ENCODE data around the gene NUDT1.

The NUDT1 gene

DNA sequence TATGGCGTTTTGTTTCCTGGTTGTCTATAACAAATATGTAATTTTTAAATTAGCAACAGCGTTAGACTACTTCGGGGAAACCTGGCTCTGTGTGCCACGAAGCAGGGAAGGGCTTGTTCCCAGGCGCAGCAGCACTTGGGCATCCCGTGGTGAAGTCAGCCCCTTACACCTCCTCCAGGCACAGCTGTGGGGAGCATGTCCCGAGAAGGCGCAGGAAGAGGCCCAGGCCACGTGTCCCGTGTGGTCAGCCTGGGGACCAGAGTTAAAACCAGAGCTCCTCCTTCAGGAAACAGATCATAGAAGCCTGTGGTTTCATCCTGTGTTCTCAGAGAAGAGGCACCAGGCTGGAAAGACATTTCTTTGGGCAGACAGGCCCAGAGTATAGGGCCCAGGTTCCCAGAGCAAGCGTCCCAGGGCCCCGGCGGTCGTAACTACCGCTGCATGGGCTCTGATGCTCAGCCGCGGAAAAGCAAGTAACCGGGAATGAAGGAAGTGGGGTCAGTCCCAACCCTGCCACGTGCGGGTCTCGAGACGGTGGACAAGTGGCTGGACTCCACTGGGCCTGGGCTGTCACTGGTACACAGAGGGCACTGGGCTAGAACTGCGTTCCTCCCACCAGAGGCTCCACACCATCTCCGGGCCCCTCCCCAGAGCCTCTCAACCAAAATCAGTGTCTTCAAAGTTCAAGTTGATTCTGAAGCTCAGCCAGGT lies 7.1 kb downstream of the NUDT1 start:
- peak; percentile 97 for DNase-seq (ENCODE audit: low read depth, low spot score)

DNA sequence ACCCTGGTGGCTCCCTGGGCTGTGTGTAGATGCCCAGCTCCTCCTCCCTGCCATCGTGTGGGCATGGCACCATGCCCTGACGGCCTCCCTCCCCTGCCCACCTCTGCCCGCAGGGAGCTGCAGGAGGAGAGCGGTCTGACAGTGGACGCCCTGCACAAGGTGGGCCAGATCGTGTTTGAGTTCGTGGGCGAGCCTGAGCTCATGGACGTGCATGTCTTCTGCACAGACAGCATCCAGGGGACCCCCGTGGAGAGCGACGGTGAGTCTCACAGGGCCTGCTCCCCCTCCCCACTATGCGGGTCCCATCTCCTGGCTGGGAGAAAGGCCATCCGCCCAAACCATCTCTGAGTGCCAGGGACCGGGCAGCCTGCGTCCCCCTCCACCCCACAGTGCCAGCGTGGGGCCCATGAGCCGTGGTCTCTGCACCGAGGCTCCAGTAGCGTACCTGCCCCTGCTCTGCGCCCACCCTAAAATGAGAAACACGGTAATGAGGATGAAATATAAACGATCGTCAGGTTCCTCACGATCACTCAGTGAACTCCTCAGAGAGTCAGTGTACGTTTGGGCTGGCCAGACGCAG lies 7.8 kb downstream of the NUDT1 start:
- no peak for DNase-seq (ENCODE audit: low read depth, low spot score)

DNA sequence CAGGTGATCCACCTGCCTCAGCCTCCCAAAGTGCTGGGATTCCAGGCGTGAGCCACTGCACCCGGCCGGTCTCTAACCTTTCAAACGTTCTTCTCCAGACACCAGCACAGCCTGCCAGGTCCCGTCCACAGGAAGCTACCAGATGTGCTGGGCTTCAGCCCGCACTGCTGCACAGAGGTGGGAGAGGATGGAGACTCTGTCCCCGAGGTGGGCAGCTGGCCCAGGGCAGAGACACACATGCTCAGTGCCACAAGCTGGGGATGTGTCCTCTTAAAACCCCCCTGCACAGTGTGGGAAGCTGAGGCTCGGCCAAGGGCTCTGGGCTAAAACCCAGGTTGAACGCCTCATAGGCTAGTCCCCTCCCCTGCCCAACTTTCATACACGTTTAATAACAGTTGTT lies 9.4 kb downstream of the NUDT1 start:
- DNase-seq (ENCODE audit: low read depth, low spot score) = no peak

DNA sequence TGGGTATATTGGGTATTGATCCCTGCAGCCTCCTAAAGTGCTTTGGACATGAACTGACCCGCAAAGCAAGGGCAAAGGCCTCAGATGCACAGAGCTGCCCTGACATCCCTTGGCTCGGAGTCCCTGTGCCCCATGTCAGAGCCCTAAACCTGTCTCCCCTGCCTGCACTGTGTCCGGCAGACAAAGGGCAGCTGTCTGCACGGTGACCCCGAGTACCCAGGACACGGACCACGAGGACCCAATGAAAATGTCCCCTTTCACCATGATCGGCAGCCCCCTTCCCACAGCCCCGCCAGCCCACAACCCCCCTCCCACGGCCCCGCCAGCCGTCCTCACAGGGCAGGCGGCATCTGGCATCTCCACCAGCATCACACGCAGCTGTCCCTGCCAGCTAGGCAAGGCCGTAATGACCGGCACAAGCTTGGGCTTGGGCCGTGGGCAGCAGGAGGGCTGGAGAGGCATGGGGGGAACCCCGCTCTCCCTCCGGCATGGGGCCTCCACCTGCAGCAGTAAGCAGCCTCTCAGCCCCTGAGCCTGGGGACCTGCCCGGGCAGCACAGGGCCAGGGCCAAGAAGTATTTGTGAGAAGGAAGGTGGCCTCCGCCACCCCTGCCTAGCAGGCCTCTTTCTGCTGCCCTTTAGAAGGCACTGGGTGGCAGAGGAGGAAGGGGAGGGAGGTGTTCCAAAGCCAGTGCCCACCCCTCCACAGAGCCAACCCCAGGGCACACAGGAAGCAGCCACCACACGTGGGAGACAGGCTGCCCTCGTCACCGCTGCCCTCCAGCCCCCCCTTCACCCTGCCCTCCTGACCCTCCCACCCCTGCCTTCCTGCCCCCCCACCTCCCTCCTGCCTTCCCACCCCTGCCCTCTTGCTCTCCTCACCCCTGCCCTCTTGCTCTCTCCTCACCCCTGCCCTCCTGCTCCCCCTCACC lies 10.1 kb downstream of the NUDT1 start:
- DNase-seq (ENCODE audit: low read depth, low spot score) = no peak

DNA sequence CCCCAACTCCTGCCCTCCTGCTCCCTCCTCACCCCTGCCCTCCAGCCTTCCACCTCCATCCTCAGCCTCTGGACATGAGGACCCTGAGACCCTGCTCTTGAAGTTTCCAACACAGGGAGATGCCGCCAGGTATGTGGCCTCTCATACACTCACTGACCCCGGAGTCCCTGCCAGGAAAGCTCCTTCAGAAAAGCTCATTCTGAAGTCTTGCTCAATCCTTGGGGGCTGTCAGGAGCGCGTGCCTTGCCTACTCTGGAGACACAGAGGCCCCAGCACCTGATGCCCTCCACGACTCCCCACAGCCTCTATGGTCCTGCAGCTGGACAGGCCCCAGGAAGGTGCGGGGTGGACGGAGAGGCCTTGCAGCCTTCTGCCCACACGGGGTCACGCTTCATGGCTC lies 11.0 kb downstream of the NUDT1 start:
- DNase-seq (ENCODE audit: low read depth, low spot score) = no peak

DNA sequence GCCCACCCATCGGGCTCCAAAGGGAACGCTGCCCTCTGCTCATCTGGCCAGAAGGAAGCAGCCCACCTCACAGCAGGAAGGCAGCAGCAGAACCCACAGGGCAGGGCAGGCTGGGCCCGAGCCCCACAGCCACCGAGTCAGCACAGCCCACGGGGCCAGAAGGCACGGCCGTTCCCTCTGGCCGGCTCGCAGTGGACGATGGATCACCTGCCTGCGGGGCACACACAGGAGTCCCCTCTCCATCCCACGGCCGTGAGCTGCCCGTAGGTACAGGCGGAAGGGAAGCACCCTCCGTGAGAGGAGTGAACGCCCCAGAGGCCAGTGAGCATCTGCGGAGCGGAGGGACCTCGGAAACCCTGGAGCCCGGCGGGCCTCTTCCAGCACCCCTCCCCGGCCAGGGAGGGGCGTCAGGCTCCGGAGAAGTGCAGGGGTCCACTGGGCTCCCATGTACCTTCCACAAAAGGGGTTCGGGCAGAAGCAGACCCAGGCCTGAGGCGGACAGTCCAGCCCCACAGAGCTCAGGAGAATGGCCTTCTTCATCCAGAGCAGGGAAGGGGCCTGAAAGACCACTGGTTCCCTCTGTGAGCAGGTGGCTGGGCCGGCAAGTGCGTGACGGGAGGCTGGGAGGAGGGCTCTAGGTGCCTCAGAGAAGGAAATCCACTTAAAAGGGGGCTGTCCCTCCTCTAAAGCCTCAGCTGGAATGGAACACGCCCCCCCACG lies 11.7 kb downstream of the NUDT1 start:
- no peak for DNase-seq (ENCODE audit: low read depth, low spot score)

DNA sequence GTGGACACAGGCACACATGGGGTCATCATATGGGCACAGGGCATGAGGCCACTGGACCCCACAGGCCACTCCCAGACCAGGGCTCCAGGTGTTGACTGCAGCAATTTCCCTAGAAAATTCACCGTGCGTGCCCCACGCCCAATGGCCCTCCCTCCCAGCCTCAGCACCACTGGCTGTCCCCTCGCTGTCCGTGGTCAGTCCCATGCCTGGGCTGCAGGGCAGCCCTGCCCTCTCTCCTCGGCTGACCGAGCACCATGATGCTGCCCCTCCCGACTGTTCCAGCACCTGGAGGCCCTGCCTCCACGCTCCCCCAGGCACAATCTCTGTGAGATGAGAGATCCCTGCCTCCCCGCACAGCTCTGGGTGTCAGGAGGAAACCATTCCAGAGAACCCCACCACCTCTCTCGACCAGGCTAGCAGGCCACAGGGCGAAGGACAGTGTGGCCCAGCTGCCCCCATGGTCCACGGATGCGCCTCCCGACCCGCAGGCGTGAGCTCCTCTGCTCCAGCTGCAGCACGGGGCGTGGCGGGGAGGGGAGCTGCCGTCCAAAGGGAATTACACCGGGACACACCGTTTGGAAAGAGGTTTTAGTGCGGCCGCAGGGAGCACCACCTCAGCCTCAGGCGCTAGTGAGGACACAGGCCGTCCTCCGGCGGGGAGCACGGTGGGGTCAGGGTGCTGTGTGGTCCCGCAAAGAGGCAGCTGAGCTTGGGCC lies 12.6 kb downstream of the NUDT1 start:
- no peak for DNase-seq (ENCODE audit: low read depth, low spot score)

DNA sequence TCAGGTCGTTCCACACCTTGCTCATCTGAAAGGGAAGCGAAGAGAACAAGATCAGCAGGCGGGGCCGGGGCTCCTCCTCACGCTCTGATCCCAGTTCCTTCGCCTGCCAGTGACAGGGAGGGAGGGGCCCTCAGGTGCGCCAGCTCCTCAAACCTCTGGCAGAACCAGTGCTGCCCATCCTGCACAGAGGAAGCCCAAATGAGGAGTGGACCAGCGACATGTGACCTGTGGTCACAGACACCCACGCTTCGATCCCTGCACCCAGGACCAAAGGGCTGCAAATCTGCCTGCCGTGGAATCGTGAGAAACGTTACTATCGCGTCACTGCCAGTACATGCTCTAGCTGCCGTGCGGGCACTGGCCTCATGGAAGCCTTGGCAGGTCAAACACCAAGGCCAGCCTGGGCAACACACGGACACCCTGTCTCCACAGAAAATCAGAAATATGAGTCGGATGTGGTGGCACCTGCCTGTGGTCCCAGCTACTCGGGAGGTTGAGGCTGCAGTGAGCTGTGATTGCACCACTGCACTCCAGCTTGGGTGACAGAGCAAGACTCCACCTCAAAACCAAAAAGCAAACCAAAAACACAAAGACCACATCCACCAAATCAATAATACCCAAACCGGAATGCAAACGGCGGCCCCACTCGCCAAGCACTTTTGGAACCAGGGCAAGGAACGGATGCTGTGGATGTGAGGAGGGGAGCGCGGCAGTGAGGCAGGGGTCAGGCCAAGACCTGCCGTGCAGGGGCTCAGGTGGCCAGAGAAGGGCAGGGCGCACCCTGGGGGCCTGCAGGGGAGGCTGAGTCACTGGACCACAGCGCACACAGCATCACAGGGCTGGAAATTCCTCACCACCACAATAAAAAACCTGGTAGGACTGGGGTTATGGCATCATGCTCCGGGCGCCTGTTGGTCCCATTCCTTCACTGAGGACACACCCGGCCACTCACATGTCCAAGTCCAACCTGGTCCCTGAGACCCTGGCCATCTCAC lies 13.4 kb downstream of the NUDT1 start:
- no peak for DNase-seq (ENCODE audit: low read depth, low spot score)

DNA sequence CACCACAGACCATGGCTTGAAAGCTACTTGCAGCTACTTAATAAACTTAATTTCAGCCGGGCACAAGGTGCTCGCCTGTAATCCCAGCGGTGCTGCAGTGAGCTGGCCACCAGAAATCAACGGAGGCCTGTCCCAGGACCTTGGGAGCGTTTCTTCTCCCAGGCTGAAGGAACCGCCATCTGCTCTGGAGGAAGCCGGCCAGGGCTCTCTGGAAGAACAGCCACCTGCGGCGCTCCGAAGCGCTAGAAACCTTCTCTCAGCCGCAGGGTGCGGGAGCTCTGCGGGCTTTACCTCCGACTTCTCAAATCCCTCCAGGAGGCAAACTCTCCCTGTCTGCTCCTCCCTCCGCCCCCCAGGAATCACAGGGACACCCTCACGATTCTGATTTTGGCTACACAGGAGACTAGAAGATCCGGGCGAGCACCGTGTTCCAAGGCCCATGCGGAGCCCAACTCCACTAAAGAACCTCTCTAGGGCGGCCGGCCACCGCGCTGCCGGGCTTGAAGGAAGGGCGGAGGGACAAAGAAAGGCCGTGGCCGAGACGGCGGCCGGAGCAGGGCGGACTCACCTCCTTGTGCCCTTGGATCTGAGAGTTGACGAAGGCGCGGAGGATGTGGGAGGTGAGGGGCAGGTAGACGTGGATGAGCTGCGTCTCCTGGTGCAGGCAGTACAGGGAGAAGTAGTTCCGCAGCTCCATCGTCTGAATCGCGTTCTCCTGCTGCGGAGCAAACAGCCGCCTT lies 14.4 kb downstream of the NUDT1 start:
- DNase-seq (ENCODE audit: low read depth, low spot score) = no peak

DNA sequence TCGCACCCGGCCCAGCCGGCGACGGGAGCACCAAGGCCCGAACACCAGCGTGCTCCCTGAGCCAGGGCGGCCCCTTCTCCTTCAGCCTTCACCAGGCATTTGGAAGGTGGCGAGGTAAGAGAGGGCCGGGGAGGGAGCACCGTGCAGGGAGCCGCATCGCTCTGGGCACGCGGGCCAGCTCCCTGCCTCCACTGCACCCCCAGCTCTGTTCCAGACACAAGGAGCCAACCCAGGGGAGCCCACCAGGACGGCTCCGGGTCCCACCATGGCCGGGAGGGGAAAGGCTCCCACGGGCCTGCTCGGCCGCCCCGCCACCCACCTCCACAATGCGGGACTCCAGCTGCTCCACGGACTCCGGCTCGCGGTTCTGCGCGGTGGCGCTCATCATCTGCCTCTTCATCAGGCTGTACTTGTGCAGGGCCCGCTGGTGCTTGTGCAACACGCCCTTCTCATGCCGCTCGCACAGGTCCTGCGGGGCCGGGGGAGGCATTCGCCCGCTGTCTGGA lies 15.1 kb downstream of the NUDT1 start:
- no peak for DNase-seq (ENCODE audit: low read depth, low spot score)

DNA sequence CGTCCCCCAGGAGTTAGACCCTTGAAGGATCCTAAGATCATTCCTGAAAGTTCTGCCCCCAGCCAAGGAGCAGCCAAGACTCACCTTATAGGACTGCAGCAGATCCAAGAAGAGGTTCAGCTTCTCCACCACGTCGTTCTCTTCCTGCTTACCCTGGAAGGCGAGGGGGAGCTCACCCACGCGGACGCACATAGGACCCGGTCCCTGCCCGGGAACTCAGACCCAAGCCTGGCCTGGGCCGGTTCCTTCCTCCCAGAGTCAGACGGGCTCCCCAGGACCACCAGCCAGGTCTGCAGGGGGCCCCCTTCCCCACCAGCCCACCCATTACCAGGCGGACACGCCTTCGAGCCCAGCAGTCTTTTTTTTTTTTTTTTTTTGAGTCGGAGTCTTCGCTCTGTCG lies 15.6 kb downstream of the NUDT1 start:
- DNase-seq (ENCODE audit: low read depth, low spot score) = no peak

DNA sequence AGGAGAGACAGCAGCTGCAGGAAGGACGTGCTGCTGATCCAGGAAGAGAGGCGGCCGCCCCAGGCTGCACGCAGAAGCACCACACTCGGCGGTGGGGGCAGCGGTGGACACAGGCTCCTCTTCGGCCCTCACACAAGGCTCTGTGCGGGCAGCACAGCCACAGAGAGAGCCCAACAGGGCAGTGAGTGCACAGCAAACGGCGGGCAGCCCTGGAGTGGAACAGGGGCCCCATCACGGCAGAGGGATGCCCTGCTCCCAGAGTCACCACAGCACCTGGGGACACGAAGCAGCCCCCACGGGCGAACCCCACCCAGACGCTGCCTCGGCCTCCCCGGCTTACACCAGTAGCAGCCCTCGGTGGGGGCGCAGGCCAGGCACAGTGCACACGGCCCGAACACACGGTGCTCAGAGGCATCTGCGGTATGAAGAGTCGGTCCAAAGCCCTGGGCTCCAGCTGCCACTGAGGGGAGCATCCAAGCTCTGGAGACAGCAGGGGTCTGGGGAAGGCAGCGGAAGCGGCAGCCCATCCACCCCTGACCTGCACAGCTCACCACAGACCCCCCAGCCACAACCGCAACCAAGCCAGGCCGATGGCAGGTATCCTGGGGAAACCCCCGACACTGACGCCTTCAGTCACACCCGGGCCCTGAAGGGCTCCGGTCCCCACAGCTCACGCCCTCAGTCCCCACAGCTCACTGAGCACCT lies 16.8 kb downstream of the NUDT1 start:
- no peak for DNase-seq (ENCODE audit: low read depth, low spot score)

DNA sequence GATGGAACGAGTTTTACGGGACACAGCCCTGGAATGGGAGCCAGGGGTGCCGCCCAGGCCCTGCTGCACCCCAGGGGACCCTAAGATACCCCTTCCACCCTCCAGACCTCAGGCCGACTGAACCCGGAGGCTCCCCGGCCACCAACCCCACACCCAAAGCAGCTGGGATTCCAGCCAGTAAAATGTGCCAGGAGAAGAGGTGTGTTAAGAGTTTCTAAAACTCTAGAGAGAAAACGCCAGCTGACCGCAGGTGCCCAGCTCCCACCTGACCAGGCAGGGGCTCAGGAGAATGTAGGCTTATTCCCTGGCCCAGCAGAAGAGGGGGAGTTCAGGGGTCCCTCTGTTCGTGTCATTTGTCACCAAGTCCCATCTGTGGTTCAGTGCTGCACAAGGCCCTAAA lies 17.5 kb downstream of the NUDT1 start:
- no peak for DNase-seq (ENCODE audit: low read depth, low spot score)

DNA sequence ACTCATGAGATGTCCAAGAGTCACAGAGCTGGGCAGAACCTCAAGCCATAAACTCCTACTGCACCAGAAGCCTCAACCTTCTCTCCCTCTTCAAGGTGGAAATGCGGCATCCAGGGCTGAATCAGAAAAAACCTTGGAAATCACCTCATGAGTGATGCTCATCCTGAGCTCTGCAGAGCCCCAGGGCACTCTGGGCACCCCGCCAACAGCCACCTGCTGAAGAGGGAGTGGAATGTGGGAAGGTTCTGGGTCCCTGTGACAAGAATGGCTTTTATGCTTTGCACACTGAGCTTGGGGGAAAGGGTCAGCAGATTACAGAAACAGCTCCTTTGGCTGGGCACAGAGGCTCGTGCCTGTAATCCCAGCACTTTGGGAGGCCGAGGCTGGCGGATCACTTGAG lies 18.8 kb downstream of the NUDT1 start:
- no peak for DNase-seq (ENCODE audit: low read depth, low spot score)

DNA sequence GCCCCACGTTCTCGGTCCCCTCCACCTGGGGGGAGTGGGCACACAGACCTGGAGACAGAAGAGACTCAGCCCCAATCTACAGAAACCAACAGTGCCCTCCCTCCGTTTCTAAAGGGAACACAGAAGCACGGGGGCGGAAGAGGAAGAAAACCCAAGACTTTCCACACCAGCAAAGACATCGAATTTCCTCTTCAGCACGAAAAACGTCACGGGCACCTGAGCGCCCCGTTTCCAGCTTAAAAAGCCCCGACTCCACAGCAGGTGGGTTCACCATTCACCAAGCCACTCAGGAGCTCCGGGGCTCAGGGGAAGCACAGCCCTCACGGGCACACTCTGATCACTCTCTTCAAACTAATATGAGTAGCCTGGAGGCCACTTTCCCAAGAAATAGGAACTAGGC lies 19.6 kb downstream of the NUDT1 start:
- DNase-seq (ENCODE audit: low read depth, low spot score) = no peak

DNA sequence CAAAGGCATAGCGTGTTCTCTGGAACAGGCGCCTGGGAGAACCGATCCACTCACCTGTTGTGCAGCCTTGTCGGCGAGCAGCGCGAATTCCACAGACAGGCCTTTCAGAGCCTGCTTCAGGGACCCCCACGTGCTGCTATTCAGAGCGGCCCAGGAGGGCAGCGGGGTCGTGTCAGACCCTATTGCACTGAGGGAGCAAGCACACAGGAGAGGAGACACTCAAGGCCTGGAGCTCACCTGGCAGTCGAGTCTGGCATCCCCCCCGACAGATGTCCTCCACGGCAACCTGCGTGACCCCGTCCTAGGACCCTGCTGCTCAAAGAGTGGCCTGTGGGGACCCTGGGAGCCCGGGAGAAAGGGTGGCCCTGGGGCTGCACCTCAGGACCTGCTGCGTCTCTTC lies 21.1 kb downstream of the NUDT1 start:
- no peak for DNase-seq (ENCODE audit: low read depth, low spot score)

DNA sequence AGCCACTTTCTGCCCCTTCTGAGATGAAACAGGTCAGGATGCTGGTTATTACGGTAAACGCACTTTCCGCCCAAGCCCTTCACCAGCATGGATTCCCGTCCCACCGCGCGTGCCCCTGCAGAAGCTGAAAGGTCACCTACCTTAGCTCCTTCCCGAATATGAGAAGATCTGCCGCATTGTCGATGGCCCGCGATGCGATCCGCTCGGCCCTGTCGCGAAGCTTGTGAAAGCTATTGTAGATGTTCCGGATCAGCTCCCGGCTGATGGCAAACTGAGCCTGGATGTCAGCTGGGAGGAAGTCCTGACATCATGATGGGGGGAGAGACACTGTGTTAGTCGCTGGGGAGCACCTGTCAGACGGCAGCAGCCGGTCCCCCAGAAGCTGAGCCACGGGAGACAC lies 22.1 kb downstream of the NUDT1 start:
- no peak for DNase-seq (ENCODE audit: low read depth, low spot score)

DNA sequence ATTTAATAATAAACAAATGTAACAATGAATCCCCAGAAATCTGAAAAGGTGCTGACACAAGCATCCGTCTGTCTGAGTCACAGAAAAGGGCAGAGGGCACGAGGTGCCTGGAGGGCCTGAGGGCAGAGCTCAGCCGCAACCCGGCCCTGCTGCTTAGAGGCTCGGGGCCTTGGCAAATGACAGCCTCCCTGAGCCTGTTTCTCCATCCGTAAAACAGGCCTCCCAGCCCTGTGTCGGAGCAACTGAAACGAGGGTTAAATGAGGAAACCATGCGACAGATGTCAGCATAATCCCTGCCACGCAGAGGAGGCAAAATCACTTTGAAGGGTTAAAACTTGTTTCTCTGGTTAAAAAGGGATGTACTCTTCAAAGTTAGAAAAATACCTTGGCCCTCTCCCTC lies 24.9 kb downstream of the NUDT1 start:
- peak; percentile 29 for DNase-seq (ENCODE audit: low read depth, low spot score)

All from smooth muscle cell of the brain vasculature (primary cell).